NCI-H128 (cell line): ENCODE data around the gene CYP24A1.

Experiments
- DNase-seq: peaks from one replicate; lab custom pipeline; 2025; ENCODE audit not compliant: unreplicated experiment; lab: John Stamatoyannopoulos, UW

Gene CYP24A1

GRCh38 chr20:54158226-54158625 is 15.6 kb downstream of the CYP24A1 start:
- no peak for DNase-seq

- DNase-seq: no peak
These were observed 16.6 kb downstream of the CYP24A1 start for GRCh38 chr20:54156981-54157835.

DNA sequence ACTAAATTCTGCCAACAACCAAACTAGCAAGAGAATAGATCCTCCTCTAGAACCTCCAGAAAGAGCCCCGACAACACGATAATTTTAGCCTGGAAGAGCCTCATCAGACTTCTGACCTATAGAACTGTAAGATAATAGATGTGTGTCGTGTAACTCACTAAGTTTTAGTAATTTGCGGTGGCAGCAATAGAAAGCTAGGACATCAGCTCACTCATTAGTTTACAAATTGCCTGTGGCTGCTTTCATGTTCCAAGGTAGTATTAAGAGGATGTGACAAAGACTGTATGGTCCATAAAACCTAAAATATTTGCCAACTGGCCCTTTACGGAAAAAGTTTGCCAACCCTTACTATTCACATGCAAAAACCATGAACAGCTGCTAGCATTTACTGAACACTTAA is 17.3 kb downstream of the CYP24A1 start:
- no peak for DNase-seq

DNA sequence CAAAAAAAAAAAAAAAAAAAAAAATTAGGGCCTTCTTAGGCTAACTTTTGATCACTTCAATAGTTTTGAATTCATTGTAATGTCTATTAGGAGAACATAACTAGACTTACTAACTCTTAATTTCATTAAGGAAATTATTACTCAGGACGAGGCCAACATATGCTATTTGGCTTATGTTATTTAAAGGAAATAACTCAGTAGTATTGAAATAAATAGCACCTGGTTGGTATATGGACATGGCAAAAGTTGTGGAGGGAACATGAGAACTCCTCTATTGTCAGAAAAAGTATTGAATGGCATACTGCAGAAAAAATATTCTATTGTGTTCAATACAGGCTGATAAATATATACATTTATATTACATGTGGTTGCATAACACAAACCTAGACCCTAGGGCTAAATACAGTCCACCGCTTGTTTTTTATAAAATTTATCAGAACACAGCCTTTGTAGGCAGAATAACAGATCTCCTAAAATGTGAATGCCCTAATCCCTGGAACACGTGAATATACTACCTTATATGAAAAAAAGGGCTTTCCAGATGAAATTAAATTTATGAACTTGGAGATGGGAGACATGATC is 18.0 kb downstream of the CYP24A1 start:
- DNase-seq: no peak

GRCh38 chr20:54154439-54154838 is 19.3 kb downstream of the CYP24A1 start:
- no peak for DNase-seq

DNA sequence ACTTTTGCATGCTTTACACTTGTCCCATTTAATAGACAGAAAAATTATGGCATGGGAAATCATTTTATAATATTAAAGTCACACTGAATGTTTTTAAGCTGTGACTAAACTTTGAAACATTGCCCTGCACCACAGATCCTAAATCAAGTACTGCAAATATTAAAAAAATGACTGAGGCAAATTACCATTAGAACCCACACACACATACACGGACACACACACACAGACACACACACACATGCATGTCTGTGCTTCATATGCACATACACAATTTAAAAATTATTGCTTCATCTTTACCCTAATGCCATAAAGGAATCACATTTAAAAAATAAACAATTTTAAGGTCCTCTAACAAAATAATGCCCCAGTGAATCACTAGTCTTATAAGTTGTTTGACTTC is 19.9 kb downstream of the CYP24A1 start:
- no peak for DNase-seq

DNA sequence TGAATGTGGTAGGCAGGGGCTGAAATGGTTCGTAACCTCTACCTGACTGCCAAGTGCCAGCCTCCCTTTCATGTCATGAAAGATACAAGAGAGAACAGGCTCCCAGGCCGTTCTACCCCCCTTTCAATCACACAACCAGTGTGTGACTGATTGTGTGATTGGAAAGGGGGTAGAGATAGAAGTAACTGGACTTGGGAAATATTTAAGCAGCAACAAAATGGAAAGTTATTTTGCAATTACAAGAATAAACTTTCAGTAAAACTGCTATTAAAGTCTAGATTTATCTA is 20.8 kb downstream of the CYP24A1 start:
- DNase-seq: no peak

- no peak for DNase-seq
These were observed 21.4 kb downstream of the CYP24A1 start for GRCh38 chr20:54152227-54153040.

DNA sequence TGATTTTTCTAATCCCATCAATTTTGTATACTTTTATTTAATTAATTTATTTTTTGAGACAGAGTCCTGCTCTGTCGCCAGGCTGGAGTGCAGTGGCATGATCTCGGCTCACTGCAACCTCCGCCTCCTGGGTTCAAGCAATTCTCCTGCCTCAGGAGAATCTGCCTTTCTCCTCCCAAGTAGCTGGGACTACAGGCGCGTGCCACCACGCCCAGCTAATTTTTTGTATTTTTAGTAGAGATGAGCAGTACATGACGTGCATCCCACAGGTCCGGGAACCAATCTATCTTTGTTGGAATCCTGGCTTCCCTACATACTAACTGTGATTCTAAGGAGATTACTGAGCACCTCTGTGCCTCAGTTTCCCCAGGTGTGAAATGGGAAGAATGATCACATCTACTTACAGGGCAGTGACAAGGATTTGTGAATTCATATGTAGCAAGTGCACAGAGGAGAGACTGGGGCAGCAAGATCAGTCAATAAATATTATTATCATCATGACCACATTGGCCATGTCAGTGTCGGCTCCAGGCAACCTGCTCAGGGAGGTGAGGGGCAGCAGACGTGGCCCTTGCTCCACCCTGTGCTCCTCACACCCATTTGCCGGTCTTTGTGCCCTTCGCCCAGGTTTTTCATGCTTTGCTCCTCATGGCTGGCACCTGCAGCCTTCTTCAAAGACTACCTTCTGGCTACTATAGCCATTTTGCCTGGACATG is 22.1 kb downstream of the CYP24A1 start:
- no peak for DNase-seq

DNA sequence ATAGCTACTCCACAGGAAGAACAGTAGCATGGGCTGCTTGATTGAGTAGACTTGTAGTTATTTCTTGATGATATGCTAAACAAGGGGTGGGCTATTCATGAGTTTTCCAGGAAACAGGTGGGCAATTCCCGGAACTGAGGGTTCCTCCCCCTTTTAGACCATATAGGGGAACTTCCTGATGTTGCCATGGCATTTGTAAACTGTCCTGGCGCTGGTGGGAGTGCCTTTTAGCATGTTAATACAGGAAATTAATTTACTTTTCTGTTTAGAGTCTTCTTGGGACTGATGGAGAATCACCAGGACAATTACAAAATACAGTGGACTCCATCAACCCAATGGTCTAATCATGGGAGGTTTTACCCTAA is 22.7 kb downstream of the CYP24A1 start:
- no peak for DNase-seq

DNA sequence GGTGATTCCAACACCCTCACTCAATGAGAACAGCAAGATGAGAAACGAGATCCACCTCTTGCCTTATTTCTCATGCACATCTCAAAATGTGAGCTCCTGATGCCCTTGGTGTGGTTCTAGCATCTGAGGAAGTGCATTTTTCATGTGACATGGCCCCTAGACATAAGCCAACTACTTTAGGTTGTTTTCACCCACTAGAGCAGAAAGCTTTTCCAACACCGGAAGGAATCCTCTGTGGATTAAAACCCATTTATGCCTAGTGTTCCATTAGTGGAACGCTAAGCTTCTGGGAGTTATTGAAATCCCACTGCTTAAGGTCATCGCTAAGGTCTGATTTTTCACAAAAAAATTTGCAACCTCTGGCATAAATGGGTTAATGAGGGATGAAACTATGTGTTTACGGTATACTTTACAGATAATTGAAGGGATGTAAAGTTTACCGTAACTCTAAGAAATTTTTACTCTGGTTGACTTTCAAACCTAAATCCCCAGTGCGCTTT is 24.0 kb downstream of the CYP24A1 start:
- no peak for DNase-seq

- DNase-seq: no peak
These were observed 24.6 kb downstream of the CYP24A1 start for GRCh38 chr20:54148947-54149764.

- DNase-seq: no peak
These were observed 27.1 kb downstream of the CYP24A1 start for GRCh38 chr20:54146672-54147071.

DNA sequence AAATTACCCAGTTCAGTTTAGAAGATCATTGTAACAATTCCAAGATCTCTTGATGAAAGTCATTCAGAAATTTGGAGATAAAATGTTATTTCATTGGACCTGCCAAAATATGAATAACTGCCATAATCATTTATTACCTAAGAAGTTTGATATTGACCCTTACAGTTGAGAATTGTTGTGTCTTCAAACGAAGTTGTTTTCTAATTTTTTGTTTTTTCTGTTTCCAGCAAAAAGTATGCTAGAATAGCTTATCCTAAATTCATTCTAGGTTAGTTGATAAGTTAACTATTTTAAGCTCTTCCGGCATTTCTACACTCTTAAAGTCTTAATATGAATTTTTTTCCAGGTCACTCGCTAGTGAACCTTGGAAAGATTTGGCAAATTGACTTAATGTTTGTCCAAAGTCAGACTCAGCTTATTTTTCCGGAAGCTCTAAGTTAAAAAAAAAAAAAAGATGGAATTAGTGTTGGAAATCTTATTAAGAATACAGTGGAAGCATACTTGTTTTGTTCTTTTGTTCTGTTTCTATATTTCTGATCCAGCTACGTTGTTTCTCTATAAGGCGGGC is 28.9 kb downstream of the CYP24A1 start:
- DNase-seq: no peak

- DNase-seq: no peak
These were observed 32.7 kb downstream of the CYP24A1 start for GRCh38 chr20:54140927-54141566.

DNA sequence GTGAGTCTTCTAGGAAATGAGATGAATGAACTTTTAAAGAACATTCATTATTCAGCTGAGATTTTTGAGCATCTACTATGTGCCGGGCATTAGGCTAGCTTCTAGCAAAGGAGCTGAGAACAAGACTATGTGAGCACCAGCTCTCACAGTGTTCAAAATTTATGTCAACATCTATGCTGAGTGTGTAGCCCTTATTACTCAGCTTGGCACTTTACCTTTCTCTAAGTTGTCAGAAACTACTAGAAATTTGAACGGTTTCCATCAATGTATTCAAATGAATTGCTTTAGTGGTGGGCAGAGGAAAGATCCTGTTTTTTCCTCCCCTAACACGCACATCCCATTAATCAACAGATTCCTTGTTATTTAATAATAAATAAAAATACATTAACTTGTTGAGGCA is 33.3 kb downstream of the CYP24A1 start:
- no peak for DNase-seq

DNA sequence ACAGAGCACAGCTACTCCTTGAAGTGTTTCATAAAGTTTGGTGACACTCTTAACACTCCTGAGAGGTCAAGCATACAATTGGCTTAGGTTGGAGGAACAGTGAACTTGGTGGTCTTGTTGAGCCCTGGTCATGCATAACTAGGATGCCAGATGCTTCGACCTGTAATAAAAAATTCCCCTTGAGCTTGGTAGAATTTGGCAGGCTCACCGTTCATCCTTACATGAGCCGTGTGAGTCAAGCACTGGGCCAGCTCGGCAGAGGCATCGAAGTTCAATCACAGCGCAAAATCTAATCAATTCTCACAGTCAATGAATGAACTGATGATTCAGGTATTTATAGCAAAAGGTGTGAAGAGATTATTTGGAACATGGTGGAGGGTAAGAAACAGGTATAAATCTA is 33.7 kb downstream of the CYP24A1 start:
- no peak for DNase-seq

GRCh38 chr20:54139188-54139587 is 34.6 kb downstream of the CYP24A1 start:
- no peak for DNase-seq

DNA sequence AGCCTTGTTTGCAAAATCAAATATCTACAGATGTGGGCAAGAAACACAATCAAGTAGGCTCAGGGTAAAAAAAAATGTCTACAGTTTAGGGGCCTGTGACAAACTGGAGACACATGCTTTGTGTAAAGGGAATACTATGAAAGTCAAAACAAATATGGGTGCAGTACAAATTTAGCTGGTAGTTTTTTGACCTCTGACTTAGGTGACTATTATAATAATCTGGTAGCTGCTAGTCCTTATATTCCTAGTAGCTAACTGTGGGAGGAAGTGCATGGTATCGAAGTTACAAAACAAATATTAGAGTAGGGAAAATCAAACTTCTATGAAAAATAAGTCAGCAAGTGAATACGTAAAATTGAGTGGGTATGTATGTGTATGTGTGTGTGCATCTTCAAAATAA is 35.4 kb downstream of the CYP24A1 start:
- DNase-seq: no peak

DNA sequence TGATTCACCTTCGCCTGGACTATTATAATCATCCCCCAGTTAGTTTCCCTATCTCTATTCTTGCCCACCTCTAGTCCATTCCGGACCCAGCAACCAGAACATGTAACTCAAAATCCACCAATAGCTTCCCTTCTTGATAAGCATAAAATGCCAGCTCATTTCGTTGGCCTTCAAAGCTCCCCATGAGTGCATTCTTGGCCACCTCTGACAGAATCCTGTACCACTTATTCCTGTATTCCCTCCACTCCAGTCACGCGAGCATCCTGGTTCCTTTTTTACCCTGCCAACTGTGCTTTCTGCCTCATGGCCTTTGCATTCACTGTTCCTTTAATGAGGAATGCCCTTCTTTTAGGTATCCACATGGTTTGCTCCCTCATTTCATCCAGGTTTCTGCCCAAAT is 36.7 kb downstream of the CYP24A1 start:
- no peak for DNase-seq
